ENCODE results near the gene EGFR.
"Not testable (repeated sequence)": the region's sequence is repeated elsewhere in the genome, so short reads cannot be mapped to it uniquely, and the experiment has no call there.

EGFR gene

GRCh38 chr7:55016061-55016745, 2.6 kb upstream of the EGFR start:
- no peak for DNase-seq

GRCh38 chr7:55016746-55017090, 2.1 kb upstream of the EGFR start:
- no peak for DNase-seq

- DNase-seq: no peak
These were observed 976 bp upstream of the EGFR start for GRCh38 chr7:55017841-55018240.

GRCh38 chr7:55019191-55019690, 424 bp downstream of the EGFR start:
- no peak for DNase-seq

- no peak for DNase-seq
These were observed 1.1 kb downstream of the EGFR start for GRCh38 chr7:55019691-55020465.

GRCh38 chr7:55020466-55020871, 1.7 kb downstream of the EGFR start:
- no peak for DNase-seq

GRCh38 chr7:55021053-55021452, 2.2 kb downstream of the EGFR start:
- DNase-seq: no peak

GRCh38 chr7:55022002-55022985, 3.5 kb downstream of the EGFR start:
- DNase-seq: no peak

GRCh38 chr7:55023841-55024505, 5.2 kb downstream of the EGFR start:
- no peak for DNase-seq

GRCh38 chr7:55024776-55025175, 6.0 kb downstream of the EGFR start:
- no peak for DNase-seq

GRCh38 chr7:55026086-55026790, 7.4 kb downstream of the EGFR start:
- no peak for DNase-seq

- no peak for DNase-seq
These were observed 8.2 kb downstream of the EGFR start for GRCh38 chr7:55026867-55027490.

GRCh38 chr7:55028011-55028410, 9.2 kb downstream of the EGFR start:
- DNase-seq: no peak

GRCh38 chr7:55030314-55030713, 11.5 kb downstream of the EGFR start:
- no peak for DNase-seq

GRCh38 chr7:55031075-55031474, 12.3 kb downstream of the EGFR start:
- no peak for DNase-seq

GRCh38 chr7:55032069-55032699, 13.4 kb downstream of the EGFR start:
- DNase-seq: no peak

GRCh38 chr7:55033236-55033846, 14.5 kb downstream of the EGFR start:
- DNase-seq: no peak

- no peak for DNase-seq
These were observed 16.0 kb downstream of the EGFR start for GRCh38 chr7:55034776-55035175.

GRCh38 chr7:55035410-55035809, 16.6 kb downstream of the EGFR start:
- DNase-seq: not testable (repeated sequence)

- no peak for DNase-seq
These were observed 18.3 kb downstream of the EGFR start for GRCh38 chr7:55036950-55037736.
